KMS-11 (cell line): ENCODE results near the gene RALGPS1.

Experiments used
- H2AFZ ChIP-seq: fragments of 200-600 bp; sonication (generic); 2 replicates; pipeline ENCODE4 v1.6.1; 2016; ENCODE audit warnings: antibody characterized with exemption, mixed run types, low read depth
- H3K27ac ChIP-seq: fragments of 200-600 bp; sonication (generic); 2 replicates; pipeline ENCODE4 v1.6.1; 2016; ENCODE audit warnings: mild to moderate bottlenecking, mixed run types
- H3K27me3 ChIP-seq: fragments of 200-600 bp; sonication (generic); 2 replicates; pipeline ENCODE4 v1.6.1; 2017; ENCODE audit warnings: mild to moderate bottlenecking, low read depth, mixed run types, moderate library complexity; ENCODE audit not compliant: insufficient read depth
- H3K36me3 ChIP-seq: fragments of 200-600 bp; sonication (generic); 2 replicates; pipeline ENCODE4 v1.6.1; 2017; ENCODE audit warnings: mild to moderate bottlenecking, mixed run types; ENCODE audit not compliant: insufficient read depth
- H3K4me1 ChIP-seq: fragments of 200-600 bp; sonication (generic); 2 replicates; pipeline ENCODE4 v1.6.1; 2016; ENCODE audit warnings: mild to moderate bottlenecking, low read depth, mixed run types; ENCODE audit not compliant: poor library complexity, severe bottlenecking
- H3K4me2 ChIP-seq: fragments of 200-600 bp; sonication (generic); 2 replicates; pipeline ENCODE4 v1.7.0; 2016; ENCODE audit warnings: mild to moderate bottlenecking, mixed run types
- H3K4me3 ChIP-seq: fragments of 200-600 bp; sonication (generic); IDR thresholded peaks from 2 replicates; pipeline ENCODE4 v1.6.1; 2017; ENCODE audit warnings: low read depth, low read length, mixed read lengths; ENCODE audit not compliant: insufficient read depth
- H3K79me2 ChIP-seq: fragments of 200-600 bp; sonication (generic); 2 replicates; pipeline ENCODE4 v1.6.1; 2016; ENCODE audit warnings: low read depth, mixed run types; ENCODE audit not compliant: insufficient read depth
- H3K9ac ChIP-seq: fragments of 200-600 bp; sonication (generic); 2 replicates; pipeline ENCODE4 v1.6.1; 2016; ENCODE audit warnings: mild to moderate bottlenecking, mixed run types
- H4K20me1 ChIP-seq: fragments of 200-600 bp; sonication (generic); 2 replicates; pipeline ENCODE4 v1.6.1; 2016; ENCODE audit warnings: mild to moderate bottlenecking, mixed run types; ENCODE audit not compliant: insufficient read depth
- TF ChIP-seq, protein P1 (sequence below): fragments of 200-600 bp; sonication (generic); conservative IDR thresholded peaks from 2 replicates; pipeline ENCODE4 v1.6.1; 2017; ENCODE audit warnings: low read depth, mild to moderate bottlenecking, antibody characterized with exemption, low read length, moderate library complexity, mixed read lengths

RALGPS1 gene

GRCh38 chr9:126914458-126915280, at the start of gene RALGPS1:
Gene RALGPS1 (plus strand): TSS chr9:126914782. CDS start chr9:126962290, 47,508 bp downstream.
- Histone ChIP-seq H3K79me2 (no peaks in the 10 kb centered on the region), H3K4me1 (peaks cover 8% of the 10 kb centered on the region), H3K9ac (peak within 1 kb of the TSS; percentile 18; the same call in 1 of the 2 replicates), H3K4me3 (no peak within 1 kb of the TSS), H3K27ac (no peak within 1 kb of the TSS), H3K27me3 (no peaks in the 10 kb centered on the region; the same call in 1 of the 2 replicates), H2AFZ (peak within 1 kb of the TSS; percentile 35; the same call in 1 of the 2 replicates), H3K36me3 (no peaks in the 10 kb centered on the region), H4K20me1 (no peaks in the 10 kb centered on the region), H3K4me2 (peak within 1 kb of the TSS; percentile 57; the same call in 1 of the 2 replicates)
- TF ChIP-seq, protein P1, sequence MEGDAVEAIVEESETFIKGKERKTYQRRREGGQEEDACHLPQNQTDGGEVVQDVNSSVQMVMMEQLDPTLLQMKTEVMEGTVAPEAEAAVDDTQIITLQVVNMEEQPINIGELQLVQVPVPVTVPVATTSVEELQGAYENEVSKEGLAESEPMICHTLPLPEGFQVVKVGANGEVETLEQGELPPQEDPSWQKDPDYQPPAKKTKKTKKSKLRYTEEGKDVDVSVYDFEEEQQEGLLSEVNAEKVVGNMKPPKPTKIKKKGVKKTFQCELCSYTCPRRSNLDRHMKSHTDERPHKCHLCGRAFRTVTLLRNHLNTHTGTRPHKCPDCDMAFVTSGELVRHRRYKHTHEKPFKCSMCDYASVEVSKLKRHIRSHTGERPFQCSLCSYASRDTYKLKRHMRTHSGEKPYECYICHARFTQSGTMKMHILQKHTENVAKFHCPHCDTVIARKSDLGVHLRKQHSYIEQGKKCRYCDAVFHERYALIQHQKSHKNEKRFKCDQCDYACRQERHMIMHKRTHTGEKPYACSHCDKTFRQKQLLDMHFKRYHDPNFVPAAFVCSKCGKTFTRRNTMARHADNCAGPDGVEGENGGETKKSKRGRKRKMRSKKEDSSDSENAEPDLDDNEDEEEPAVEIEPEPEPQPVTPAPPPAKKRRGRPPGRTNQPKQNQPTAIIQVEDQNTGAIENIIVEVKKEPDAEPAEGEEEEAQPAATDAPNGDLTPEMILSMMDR = no peak

DNA sequence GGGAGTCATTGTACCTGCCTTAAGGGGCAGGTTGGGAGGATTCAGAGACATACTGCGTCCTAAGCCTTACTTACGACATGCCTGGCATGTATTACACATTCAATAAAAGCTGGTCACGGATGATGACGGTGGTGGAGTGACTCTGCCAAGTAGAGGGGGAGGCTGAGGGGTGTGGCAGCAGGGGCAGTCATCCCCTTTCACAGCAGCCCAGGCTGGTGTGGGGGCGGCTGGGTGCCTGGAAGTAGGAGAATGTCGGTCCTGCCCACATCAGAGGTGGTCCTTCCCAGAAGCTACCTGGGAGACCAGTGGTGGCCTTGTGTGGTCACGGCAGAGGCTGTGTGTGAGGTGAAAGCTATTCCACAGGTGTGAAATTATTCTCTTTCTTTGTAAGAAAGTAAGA, 45.2 kb upstream of the RALGPS1 start:
- Histone ChIP-seq H3K79me2 (no peaks in the 10 kb centered on the region), H3K36me3 (no peaks in the 10 kb centered on the region), H3K9ac (no peak overlapping the region), H2AFZ (no peak overlapping the region), H3K4me1 (no peaks in the 10 kb centered on the region), H3K27me3 (no peaks in the 10 kb centered on the region), H3K4me2 (no peak overlapping the region), H3K4me3 (no peak overlapping the region), H3K27ac (no peak overlapping the region), H4K20me1 (no peaks in the 10 kb centered on the region)
- TF ChIP-seq, protein P1 = no peak

DNA sequence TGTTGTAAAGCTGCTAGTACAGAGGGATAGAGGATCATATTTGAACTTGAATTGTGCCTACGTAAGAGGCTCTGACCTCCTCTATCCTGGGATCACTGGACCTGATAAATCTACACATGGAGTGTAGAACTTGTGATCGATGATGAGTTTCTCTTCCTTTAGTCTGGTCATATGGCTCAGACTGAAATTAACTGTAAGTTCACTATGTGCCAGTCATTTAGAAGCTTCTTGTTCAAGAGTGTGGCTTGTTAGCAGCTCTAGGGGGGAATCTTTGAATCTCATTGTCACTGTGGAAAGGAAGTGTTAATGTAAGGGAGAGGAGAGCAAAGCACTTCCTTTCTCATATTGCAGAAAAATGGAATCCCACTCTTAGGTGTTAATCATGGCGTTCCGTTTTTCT, 42.1 kb upstream of the RALGPS1 start:
- no peaks in the 10 kb centered on the region for H3K27me3 ChIP-seq
- no peak overlapping the region for H3K4me2 ChIP-seq
- H3K4me3 ChIP-seq = no peak overlapping the region
- TF ChIP-seq, protein P1 = no peak
- H3K36me3 ChIP-seq = no peaks in the 10 kb centered on the region
- no peak overlapping the region for H2AFZ ChIP-seq
- H3K27ac ChIP-seq = no peak overlapping the region
- no peak overlapping the region for H3K9ac ChIP-seq
- H3K4me1 ChIP-seq = no peaks in the 10 kb centered on the region
- no peaks in the 10 kb centered on the region for H3K79me2 ChIP-seq
- H4K20me1 ChIP-seq = no peaks in the 10 kb centered on the region; the same call in 1 of the 2 replicates

GRCh38 chr9:126874546-126875314, 39.9 kb upstream of the RALGPS1 start:
- Histone ChIP-seq H3K4me3 (no peak overlapping the region), H3K79me2 (no peaks in the 10 kb centered on the region), H3K4me1 (no peaks in the 10 kb centered on the region), H3K4me2 (no peak overlapping the region), H4K20me1 (no peaks in the 10 kb centered on the region; the same call in 1 of the 2 replicates), H3K27ac (no peak overlapping the region), H3K36me3 (no peaks in the 10 kb centered on the region), H2AFZ (no peak overlapping the region), H3K9ac (no peak overlapping the region), H3K27me3 (no peaks in the 10 kb centered on the region)
- TF ChIP-seq, protein P1 = no peak
